GM18858 (cell line): ENCODE results near the gene SLC6A8.
"Not testable (repeated sequence)": the region's sequence is repeated elsewhere in the genome, so short reads cannot be mapped to it uniquely, and the experiment has no call there.

ENCODE experiments used
- ATAC-seq: cut with Tn5 transposase; IDR thresholded peaks from one replicate; pipeline ENCODE4 v1.9.1; 2021; ENCODE audit not compliant: unreplicated experiment

The SLC6A8 gene

DNA sequence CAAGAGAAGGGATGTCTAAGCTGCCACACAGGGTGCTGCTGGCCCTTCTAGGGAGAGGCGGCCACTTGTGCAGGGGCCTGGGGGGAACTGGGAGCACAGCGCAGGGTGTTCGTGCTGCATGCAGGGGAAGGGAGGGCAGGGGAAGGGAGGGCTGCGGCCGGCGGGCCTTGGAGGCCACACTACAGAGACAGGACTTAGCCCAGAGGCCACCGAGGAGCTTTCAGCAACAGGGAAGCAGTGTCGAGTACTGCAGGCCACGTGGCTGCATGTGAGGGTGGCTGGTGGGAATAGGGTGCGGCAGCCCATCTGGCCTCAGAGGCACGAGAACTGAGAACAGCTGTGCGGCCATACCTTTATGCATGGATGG lies 57.3 kb downstream of the SLC6A8 start:
- ATAC-seq, result not testable (repeated sequence)
